Measurements from ENCODE around the gene TMSB4X. TPM values are rescaled to one million over a fixed set of nuclear protein-coding genes. Genes with fewer than 3 reads are reported as not detected.

Gene TMSB4X
- polyA plus RNA-seq, 3 donors: 15,641 to 31,074 (median 27,127) TPM

DNA sequence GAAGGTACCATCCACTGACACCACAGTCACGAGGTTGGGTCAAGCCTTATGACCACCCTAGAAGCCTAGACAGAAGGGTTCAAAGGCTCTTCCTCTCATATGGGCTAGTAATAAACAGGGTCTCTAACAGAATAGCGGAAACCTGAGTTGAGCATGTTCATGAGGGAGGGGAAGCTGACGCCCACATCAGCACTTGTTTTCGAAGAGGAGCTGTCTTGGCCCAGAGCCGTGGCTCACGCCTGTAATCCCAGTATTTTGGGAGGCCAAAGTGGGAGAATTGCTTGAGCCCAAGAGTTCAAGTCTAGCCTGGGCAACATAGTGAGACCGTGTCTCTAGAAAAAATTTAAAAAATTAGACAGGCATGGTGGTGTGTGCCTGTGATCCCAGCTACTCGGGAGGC lies 21.5 kb upstream of the TMSB4X start:
- Histone ChIP-seq H3K9ac (ENCODE audit: insufficient read depth, low read length, poor library complexity, severe bottlenecking) (no peak overlapping the region), H3K4me3 (replicated peaks in 1 of 3; ENCODE audit: low read depth in 2 of 3, low read length in 3 of 3) (no peak overlapping the region), H2AFZ (ENCODE audit: insufficient read depth, low read depth, low read length, poor library complexity, severe bottlenecking) (no peak overlapping the region), H3K27me3 (ENCODE audit: control insufficient read depth in 2 of 2, insufficient read depth in 2 of 2, low read length in 2 of 2) (peaks cover 0 to 7% of the 10 kb centered on the region in 2 donors), H3K36me3 (replicated peaks in 1 of 2; ENCODE audit: control insufficient read depth in 1 of 2, insufficient read depth in 2 of 2, low read length in 2 of 2) (no peaks in the 10 kb centered on the region), H3K27ac (ENCODE audit: low read depth in 1 of 2, low read length in 2 of 2) (peak overlapping the region in 1 of 2 donors; percentile 33), H3K4me2 (replicated peaks; ENCODE audit: extremely low read depth, low read length, poor library complexity, severe bottlenecking) (no peak overlapping the region), H3K9me3 (replicated peaks in 1 of 2; ENCODE audit: control insufficient read depth in 1 of 2, insufficient read depth in 1 of 2, low read length in 2 of 2) (no peaks in the 10 kb centered on the region), H3K79me2 (ENCODE audit: insufficient read depth, low read length) (peaks cover 43% of the 10 kb centered on the region), H3K4me1 (ENCODE audit: control insufficient read depth in 1 of 2, insufficient read depth in 2 of 2, low read length in 2 of 2) (peaks cover 92 to 100% of the 10 kb centered on the region in 2 donors), H4K20me1 (ENCODE audit: insufficient read depth, low read length) (peaks cover 14% of the 10 kb centered on the region)
- DNase-seq: no peak
- Mint-ChIP-seq H3K36me3 (no peaks in the 10 kb centered on the region), H3K27ac (peak overlapping the region in 6 of 7 donors; percentile 61 to 99 (median 90)), H3K4me3 (no peak overlapping the region), H3K27me3 (ENCODE audit: low read depth in 3 of 3) (peaks cover 0 to 20% (median 0%) of the 10 kb centered on the region in 3 donors), H3K4me1 (peaks cover 74% of the 10 kb centered on the region), H3K9me3 (peaks cover 0 to 29% (median 11%) of the 10 kb centered on the region in 7 donors)
- TF ChIP-seq, protein P1, sequence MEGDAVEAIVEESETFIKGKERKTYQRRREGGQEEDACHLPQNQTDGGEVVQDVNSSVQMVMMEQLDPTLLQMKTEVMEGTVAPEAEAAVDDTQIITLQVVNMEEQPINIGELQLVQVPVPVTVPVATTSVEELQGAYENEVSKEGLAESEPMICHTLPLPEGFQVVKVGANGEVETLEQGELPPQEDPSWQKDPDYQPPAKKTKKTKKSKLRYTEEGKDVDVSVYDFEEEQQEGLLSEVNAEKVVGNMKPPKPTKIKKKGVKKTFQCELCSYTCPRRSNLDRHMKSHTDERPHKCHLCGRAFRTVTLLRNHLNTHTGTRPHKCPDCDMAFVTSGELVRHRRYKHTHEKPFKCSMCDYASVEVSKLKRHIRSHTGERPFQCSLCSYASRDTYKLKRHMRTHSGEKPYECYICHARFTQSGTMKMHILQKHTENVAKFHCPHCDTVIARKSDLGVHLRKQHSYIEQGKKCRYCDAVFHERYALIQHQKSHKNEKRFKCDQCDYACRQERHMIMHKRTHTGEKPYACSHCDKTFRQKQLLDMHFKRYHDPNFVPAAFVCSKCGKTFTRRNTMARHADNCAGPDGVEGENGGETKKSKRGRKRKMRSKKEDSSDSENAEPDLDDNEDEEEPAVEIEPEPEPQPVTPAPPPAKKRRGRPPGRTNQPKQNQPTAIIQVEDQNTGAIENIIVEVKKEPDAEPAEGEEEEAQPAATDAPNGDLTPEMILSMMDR (IDR thresholded peaks at IDR 0.05): no peak
- 86% methylated on average over 3 of the region's 8 CpGs for WGBS (ENCODE audit: insufficient coverage)
- intact Hi-C loops (cut with micrococcal nuclease): loop anchor here (5.0 to 10.0 kb wide), 3 partner anchors 51 to 541 kb away; no protein-coding TSS in a partner anchor

DNA sequence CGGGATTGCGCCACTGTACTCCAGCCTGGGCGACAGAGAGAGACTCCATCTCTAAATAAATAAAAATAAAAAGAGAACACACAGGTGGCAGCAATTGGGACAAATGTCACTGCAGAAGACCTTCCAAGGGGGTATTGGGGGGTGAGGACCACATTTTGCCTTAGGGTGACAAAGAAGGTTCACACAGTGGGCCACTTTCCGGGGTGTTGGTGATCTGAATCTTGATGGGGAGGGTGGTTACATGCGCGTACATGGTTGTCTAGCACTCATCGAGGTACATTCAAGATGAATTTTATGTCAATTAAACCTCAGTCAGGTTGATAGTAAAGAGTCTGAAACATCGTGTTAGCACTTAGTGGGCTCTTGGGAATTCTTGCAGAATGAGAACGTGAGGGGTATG lies 20.5 kb upstream of the TMSB4X start:
- H2AFZ ChIP-seq (ENCODE audit: insufficient read depth, low read depth, low read length, poor library complexity, severe bottlenecking): no peak overlapping the region
- H3K36me3 ChIP-seq (replicated peaks in 1 of 2; ENCODE audit: control insufficient read depth in 1 of 2, insufficient read depth in 2 of 2, low read length in 2 of 2): no peaks in the 10 kb centered on the region
- peaks cover 34% of the 10 kb centered on the region for H3K79me2 ChIP-seq (ENCODE audit: insufficient read depth, low read length)
- 95% methylated on average over 4 of the region's 9 CpGs for WGBS (ENCODE audit: insufficient coverage)
- Mint-ChIP-seq H3K27me3 (ENCODE audit: low read depth in 3 of 3) (peaks cover 0 to 13% (median 0%) of the 10 kb centered on the region in 3 donors), H3K36me3 (no peaks in the 10 kb centered on the region), H3K4me3 (peak overlapping the region; percentile 69 to 71), H3K27ac (peak overlapping the region; percentile 94 to 99 (median 98)), H3K4me1 (peaks cover 68% of the 10 kb centered on the region), H3K9me3 (peaks cover 0 to 30% (median 11%) of the 10 kb centered on the region in 7 donors)
- TF ChIP-seq, protein P1 (IDR thresholded peaks at IDR 0.05): no peak
- no peak overlapping the region for H3K9ac ChIP-seq (ENCODE audit: insufficient read depth, low read length, poor library complexity, severe bottlenecking)
- H3K27ac ChIP-seq (ENCODE audit: low read depth in 1 of 2, low read length in 2 of 2): peak overlapping the region; percentile 95 to 98
- H3K9me3 ChIP-seq (replicated peaks in 1 of 2; ENCODE audit: control insufficient read depth in 1 of 2, insufficient read depth in 1 of 2, low read length in 2 of 2): no peaks in the 10 kb centered on the region
- peaks cover 6% of the 10 kb centered on the region for H4K20me1 ChIP-seq (ENCODE audit: insufficient read depth, low read length)
- intact Hi-C loops (cut with micrococcal nuclease): loop anchor here (5.0 to 10.0 kb wide), 3 partner anchors 50 to 540 kb away; no protein-coding TSS in a partner anchor
- H3K4me1 ChIP-seq (ENCODE audit: control insufficient read depth in 1 of 2, insufficient read depth in 2 of 2, low read length in 2 of 2): peaks cover 88 to 95% of the 10 kb centered on the region in 2 donors
- H3K4me2 ChIP-seq (replicated peaks; ENCODE audit: extremely low read depth, low read length, poor library complexity, severe bottlenecking): peak overlapping the region; percentile 56
- no peak for DNase-seq
- H3K4me3 ChIP-seq (replicated peaks in 1 of 3; ENCODE audit: low read depth in 2 of 3, low read length in 3 of 3): peak overlapping the region in 1 of 3 experiments; percentile 71
- H3K27me3 ChIP-seq (ENCODE audit: control insufficient read depth in 2 of 2, insufficient read depth in 2 of 2, low read length in 2 of 2): peaks cover 0 to 2% of the 10 kb centered on the region in 2 donors
